ENCODE data around the gene PEAR1.

The PEAR1 gene

DNA sequence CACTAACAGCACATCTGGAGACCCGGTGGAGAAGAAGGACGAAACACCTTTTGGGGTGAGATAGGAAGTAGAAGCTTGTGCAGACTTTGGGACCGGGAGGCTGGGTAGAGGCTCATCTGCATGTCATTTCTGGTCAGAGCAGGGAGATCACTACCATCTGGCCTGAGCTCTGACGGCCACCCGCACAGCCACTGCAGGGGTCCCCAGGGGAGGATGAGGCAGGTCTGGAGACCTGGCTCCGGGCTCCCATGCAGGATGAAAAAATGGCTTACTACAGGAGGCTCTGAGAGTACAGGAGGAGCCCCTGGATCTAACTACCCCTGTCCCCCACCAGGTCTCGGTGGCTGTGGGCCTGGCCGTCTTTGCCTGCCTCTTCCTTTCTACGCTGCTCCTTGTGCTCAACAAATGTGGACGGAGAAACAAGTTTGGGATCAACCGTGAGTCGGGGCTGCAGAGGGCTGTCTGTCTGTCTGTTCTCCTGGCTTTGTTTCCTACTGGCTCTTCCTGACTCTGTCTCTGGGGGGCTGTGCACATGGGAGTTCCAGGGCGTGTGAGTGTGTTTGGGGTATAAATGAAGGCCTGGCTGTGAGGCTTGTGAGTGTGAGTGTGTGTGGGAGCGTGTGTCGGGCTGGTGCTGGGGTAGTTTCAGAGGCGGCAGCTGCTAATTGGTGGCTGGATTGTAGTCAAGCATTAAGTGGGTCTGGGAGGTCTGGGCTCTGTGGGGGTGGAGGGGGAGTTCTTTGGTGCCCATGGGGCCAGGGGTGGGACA, 18.8 kb upstream of the PEAR1 start:
- no peak for DNase-seq (ENCODE audit: low spot score)
- TF ChIP-seq, protein P1, sequence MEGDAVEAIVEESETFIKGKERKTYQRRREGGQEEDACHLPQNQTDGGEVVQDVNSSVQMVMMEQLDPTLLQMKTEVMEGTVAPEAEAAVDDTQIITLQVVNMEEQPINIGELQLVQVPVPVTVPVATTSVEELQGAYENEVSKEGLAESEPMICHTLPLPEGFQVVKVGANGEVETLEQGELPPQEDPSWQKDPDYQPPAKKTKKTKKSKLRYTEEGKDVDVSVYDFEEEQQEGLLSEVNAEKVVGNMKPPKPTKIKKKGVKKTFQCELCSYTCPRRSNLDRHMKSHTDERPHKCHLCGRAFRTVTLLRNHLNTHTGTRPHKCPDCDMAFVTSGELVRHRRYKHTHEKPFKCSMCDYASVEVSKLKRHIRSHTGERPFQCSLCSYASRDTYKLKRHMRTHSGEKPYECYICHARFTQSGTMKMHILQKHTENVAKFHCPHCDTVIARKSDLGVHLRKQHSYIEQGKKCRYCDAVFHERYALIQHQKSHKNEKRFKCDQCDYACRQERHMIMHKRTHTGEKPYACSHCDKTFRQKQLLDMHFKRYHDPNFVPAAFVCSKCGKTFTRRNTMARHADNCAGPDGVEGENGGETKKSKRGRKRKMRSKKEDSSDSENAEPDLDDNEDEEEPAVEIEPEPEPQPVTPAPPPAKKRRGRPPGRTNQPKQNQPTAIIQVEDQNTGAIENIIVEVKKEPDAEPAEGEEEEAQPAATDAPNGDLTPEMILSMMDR (IDR thresholded peaks at IDR 0.05) = no peak
- Histone ChIP-seq H3K4me3 (no peak overlapping the region), H3K27ac (no peak overlapping the region)

DNA sequence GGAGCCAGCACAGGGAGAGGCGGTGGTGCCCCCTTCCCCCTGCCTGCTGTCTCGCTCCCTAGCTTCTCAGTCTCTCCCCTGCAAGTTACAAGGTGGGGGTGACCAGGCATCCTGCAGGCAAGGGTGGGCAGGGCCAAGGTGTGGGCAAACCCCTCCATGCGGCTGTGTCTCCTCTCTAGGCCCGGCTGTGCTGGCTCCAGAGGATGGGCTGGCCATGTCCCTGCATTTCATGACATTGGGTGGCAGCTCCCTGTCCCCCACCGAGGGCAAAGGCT, 18.2 kb upstream of the PEAR1 start:
- H3K4me3 ChIP-seq = no peak overlapping the region

DNA sequence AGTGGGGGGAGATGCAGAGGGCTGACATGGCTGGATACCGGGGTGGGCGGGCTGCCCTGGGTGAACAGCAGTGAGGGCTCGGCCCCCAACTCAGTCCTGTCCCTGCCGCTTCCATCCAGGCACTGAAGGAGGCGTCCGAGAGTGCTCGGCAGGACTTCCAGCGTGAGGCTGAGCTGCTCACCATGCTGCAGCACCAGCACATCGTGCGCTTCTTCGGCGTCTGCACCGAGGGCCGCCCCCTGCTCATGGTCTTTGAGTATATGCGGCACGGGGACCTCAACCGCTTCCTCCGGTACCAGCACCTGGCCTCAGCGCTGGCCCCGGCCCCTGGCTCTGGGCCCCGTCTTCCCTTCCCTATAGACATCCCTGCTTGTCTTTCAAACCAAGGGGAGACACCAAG, 17.2 kb upstream of the PEAR1 start:
- DNase-seq (ENCODE audit: low spot score) = no peak
- H3K4me3 ChIP-seq = no peak overlapping the region
- TF ChIP-seq, protein P1 (IDR thresholded peaks at IDR 0.05) = no peak
- no peak overlapping the region for H3K27ac ChIP-seq

More for the DNA sequence above, 18.2 kb upstream of the PEAR1 start:
- H3K27ac ChIP-seq = no peak overlapping the region
- TF ChIP-seq, protein P1 (IDR thresholded peaks at IDR 0.05) = no peak
- DNase-seq (ENCODE audit: low spot score) = no peak

DNA sequence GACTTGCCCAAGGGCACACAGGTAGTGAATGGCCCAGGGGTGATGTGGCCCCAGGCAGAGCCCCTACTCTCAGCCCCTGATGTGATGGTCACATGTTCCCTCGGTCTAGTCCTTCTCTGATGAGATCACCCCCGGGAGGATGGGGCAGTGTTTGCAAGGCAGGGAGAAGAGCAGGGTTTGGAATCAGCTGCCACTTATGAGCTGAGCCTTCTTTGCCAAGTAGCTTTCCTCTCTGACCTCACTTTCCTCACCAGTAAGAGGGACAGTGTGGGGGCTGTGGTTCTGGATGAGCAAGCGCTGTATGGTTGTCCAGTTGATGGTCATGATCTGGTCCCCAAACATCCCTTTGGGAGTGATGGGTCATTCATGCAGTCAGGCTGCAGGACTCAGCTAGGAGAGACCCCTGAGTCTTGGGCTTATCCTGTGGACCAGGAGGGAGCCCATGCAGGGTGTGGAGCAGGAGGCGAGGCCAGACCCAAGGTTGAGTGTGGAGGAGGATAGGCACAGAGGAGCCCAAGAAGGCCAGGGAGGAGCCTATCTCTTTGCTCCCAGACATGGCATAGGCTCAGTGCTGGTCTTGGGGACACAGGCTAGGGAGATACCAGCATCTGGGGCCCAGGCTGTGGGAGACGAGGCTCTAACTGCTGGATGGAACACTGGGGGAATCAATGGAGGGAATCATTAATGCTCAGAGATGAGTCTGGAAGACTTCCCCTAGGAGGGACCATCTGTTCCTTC, 15.9 kb upstream of the PEAR1 start:
- no peak for DNase-seq (ENCODE audit: low spot score)
- TF ChIP-seq, protein P1 (IDR thresholded peaks at IDR 0.05) = no peak
- Histone ChIP-seq H3K27ac (no peak overlapping the region), H3K4me3 (no peak overlapping the region)

DNA sequence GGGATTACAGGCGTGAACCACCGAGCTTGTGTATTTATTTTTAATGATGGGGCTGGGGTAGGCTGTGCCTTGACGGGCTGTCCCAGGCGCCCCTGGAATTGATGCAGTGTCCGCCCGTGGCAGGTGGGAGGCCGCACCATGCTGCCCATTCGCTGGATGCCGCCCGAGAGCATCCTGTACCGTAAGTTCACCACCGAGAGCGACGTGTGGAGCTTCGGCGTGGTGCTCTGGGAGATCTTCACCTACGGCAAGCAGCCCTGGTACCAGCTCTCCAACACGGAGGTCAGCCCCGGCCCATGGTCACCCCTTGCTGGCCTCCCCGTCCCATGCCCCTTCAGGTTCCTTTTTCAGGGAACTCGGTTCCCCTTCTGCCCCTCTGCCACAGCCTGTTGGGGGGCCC, 13.6 kb upstream of the PEAR1 start:
- TF ChIP-seq, protein P1 (IDR thresholded peaks at IDR 0.05) = no peak
- Histone ChIP-seq H3K4me3 (no peak overlapping the region), H3K27ac (no peak overlapping the region)
- no peak for DNase-seq (ENCODE audit: low spot score)

DNA sequence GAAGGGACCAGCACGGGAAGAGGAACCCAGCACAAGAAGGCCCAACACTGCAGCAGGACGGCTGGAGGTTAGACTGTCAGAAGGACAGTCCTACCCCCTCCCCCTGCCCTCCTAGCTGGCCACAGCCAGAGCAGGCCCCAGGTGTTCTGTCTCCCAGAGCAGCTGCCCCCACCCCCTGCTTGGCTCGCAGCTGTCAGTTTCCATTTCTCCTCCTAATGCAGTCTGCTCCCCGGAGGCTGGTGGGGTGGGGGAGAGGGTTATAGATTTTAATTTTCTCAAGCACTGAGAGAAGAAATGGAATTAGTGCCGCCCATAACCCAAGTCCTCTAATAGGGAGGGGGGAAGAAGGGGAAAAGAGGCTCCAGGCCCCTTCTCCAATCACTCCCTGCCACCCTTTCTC, 13.0 kb upstream of the PEAR1 start:
- no peak overlapping the region for H3K27ac ChIP-seq
- no peak for DNase-seq (ENCODE audit: low spot score)
- TF ChIP-seq, protein P1 (IDR thresholded peaks at IDR 0.05) = no peak
- H3K4me3 ChIP-seq = no peak overlapping the region

DNA sequence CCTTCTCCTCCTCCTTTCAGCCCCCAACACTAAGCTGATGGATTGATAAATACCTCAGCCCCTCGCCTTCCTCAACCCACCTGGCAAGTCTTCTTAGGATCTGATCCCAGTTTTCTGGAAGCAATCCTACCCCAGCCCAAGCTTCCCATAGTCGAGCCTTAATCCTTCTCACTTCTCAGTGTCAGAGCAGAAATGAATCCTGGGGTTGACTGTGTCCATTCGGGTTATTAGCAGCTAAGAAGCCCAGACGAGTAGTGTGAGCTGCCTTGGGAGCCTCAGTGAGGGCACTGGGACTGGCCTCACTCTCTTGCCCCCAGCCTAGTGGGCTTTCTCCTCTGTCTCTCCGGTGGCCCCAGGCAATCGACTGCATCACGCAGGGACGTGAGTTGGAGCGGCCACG, 12.4 kb upstream of the PEAR1 start:
- Histone ChIP-seq H3K4me3 (no peak overlapping the region), H3K27ac (no peak overlapping the region)
- no peak for DNase-seq (ENCODE audit: low spot score)
- TF ChIP-seq, protein P1 (IDR thresholded peaks at IDR 0.05) = no peak

Data from coronary artery (tissue), 2 donors.